GM23338 (cell line): Measurements from ENCODE around the gene SRPX. TPM values are rescaled to one million over a fixed set of nuclear protein-coding genes. Genes with fewer than 3 reads are reported as not detected.

Source experiments
- ATAC-seq: fragments of 200-7000 bp; cut with Tn5 transposase; 3 replicates; pipeline ENCODE4 v1.9.1; 2020
- DNase-seq: peaks from one replicate; pipeline ENCODE4 v3.0.0-alpha.2; 2015; ENCODE audit warnings: low spot score
- H2AFZ ChIP-seq: fragments of 200-600 bp; sonication (generic); 2 replicates; pipeline ENCODE4 v1.8.0; 2016; ENCODE audit warnings: antibody characterized with exemption, mild to moderate bottlenecking, moderate library complexity
- H3F3A ChIP-seq: fragments of 200-600 bp; sonication (generic); replicated peaks from 2 replicates; pipeline ENCODE4 v1.8.0; 2017; ENCODE audit warnings: antibody characterized with exemption, mixed run types, low read depth
- H3K27ac ChIP-seq: fragments of 200-600 bp; sonication (generic); 2 replicates; pipeline ENCODE4 v1.6.1; 2016; ENCODE audit warnings: low read depth
- H3K27me3 ChIP-seq: fragments of 200-600 bp; sonication (generic); 2 replicates; pipeline ENCODE4 v1.8.0; 2016; ENCODE audit warnings: mild to moderate bottlenecking, mixed run types, moderate library complexity; ENCODE audit not compliant: insufficient read depth
- H3K36me3 ChIP-seq: fragments of 200-600 bp; sonication (generic); 2 replicates; pipeline ENCODE4 v1.8.0; 2016; ENCODE audit warnings: mild to moderate bottlenecking; ENCODE audit not compliant: insufficient read depth
- H3K4me1 ChIP-seq: fragments of 200-600 bp; sonication (generic); 2 replicates; pipeline ENCODE4 v1.8.0; 2016; ENCODE audit warnings: mild to moderate bottlenecking, moderate library complexity; ENCODE audit not compliant: insufficient read depth
- H3K4me2 ChIP-seq: fragments of 200-600 bp; sonication (generic); 2 replicates; pipeline ENCODE4 v1.7.1; 2017; ENCODE audit warnings: mixed run types
- H3K4me3 ChIP-seq: fragments of 200-600 bp; sonication (generic); 2 replicates; pipeline ENCODE4 v1.6.1; 2016; ENCODE audit warnings: mixed run types
- H3K79me2 ChIP-seq: fragments of 200-600 bp; sonication (generic); replicated peaks from 2 replicates; pipeline ENCODE4 v1.8.0; 2017; ENCODE audit warnings: mild to moderate bottlenecking; ENCODE audit not compliant: insufficient read depth
- H3K9me2 ChIP-seq: fragments of 200-600 bp; sonication (generic); 2 replicates; pipeline ENCODE4 v1.8.0; 2017; ENCODE audit not compliant: insufficient read depth
- H4K20me1 ChIP-seq: fragments of 200-600 bp; sonication (generic); replicated peaks from 2 replicates; pipeline ENCODE4 v1.8.0; 2017; ENCODE audit warnings: mild to moderate bottlenecking; ENCODE audit not compliant: insufficient read depth
- H3K27ac Mint-ChIP-seq: 2 replicates; pipeline ENCODE4 v1.8.0; 2020; ENCODE audit warnings: inconsistent platforms, mild to moderate bottlenecking, moderate library complexity, mixed read lengths
- H3K27me3 Mint-ChIP-seq: 3 replicates; pipeline ENCODE4 v1.8.0; 2022; ENCODE audit warnings: low read depth, mild to moderate bottlenecking, moderate library complexity, mixed read lengths, inconsistent platforms; ENCODE audit not compliant: insufficient read depth, poor library complexity
- H3K36me3 Mint-ChIP-seq: 3 replicates; pipeline ENCODE4 v1.8.0; 2021; ENCODE audit warnings: low read depth, mild to moderate bottlenecking, inconsistent platforms, moderate library complexity, mixed read lengths
- H3K4me1 Mint-ChIP-seq: 3 replicates; pipeline ENCODE4 v1.8.0; 2020; ENCODE audit warnings: mild to moderate bottlenecking, inconsistent platforms, mixed read lengths
- H3K4me3 Mint-ChIP-seq: 3 replicates; pipeline ENCODE4 v1.8.0; 2021; ENCODE audit warnings: moderate library complexity, mild to moderate bottlenecking, inconsistent platforms, mixed read lengths
- H3K9me3 Mint-ChIP-seq: 3 replicates; pipeline ENCODE4 v1.8.0; 2020; ENCODE audit warnings: moderate library complexity, mild to moderate bottlenecking, inconsistent platforms, mixed read lengths
- CREB1 ChIP-seq: fragments of 250-450 bp; sonication (Bioruptor Pico); IDR thresholded peaks from 2 replicates; pipeline ENCODE4 v1.5.0; 2020; ENCODE audit warnings: low read depth, mild to moderate bottlenecking, moderate library complexity
- EZH2 ChIP-seq: fragments of 200-600 bp; sonication (generic); IDR thresholded peaks from one replicate; pipeline ENCODE4 v1.8.0; 2017; ENCODE audit warnings: antibody characterized with exemption, mild to moderate bottlenecking, low read depth; ENCODE audit not compliant: unreplicated experiment
- JUNB ChIP-seq: IDR thresholded peaks from one replicate; pipeline ENCODE4 v1.6.1; 2016; ENCODE audit warnings: antibody characterized with exemption; ENCODE audit not compliant: unreplicated experiment
- NANOG ChIP-seq: IDR thresholded peaks from 2 replicates; pipeline ENCODE4 v1.6.1; 2016; ENCODE audit warnings: antibody characterized with exemption, borderline replicate concordance
- STAT1 ChIP-seq: IDR thresholded peaks from one replicate; pipeline ENCODE4 v1.6.1; 2016; ENCODE audit warnings: antibody characterized with exemption; ENCODE audit not compliant: unreplicated experiment
- ZNF114 ChIP-seq: fragments of 250-450 bp; sonication (Bioruptor Pico); IDR thresholded peaks from 2 replicates; pipeline ENCODE4 v1.5.0; 2020; ENCODE audit warnings: mild to moderate bottlenecking, moderate library complexity
- ZNF331 ChIP-seq: fragments of 250-450 bp; sonication (Bioruptor Pico); IDR thresholded peaks from 2 replicates; pipeline ENCODE4 v1.5.0; 2020; ENCODE audit warnings: low read depth, mild to moderate bottlenecking, moderate library complexity
- polyA plus RNA-seq: library from polyadenylated mRNA; unstranded; fragments of >200 nt; fragmentation: Nextera tagmentation; extraction: Ambion mirVana; gene quantifications from 2 replicates; pipeline ENCODE4 v1.2.1, GENCODE V29; 2016
- total RNA-seq: library from RNA; depleted of rRNA; stranded (reverse); fragments of >200 nt; shearing (Covaris generic); gene quantifications from 2 replicates; pipeline ENCODE4 v1.2.3, GENCODE V29; 2014
- TF ChIP-seq, protein P1 (sequence below): IDR thresholded peaks from one replicate; pipeline ENCODE4 v1.6.1; 2018; ENCODE audit warnings: antibody characterized with exemption; ENCODE audit not compliant: unreplicated experiment
- TF ChIP-seq, protein P2 (sequence below): fragments of 250-450 bp; sonication (Bioruptor Pico); IDR thresholded peaks from 2 replicates; pipeline ENCODE4 v1.5.0; 2020; ENCODE audit warnings: mild to moderate bottlenecking, moderate library complexity
- TF ChIP-seq, protein P3 (sequence below), 2 experiments: fragments of 200-600 bp in 1 of 2; sonication (generic) in 1 of 2; conservative IDR thresholded peaks; 2 replicates each; pipeline versions ENCODE4 v1.5.1 to v1.6.1; 2016 to 2017; ENCODE audit warnings: antibody characterized with exemption in 2 of 2, low read depth in 2 of 2, mild to moderate bottlenecking in 2 of 2, moderate library complexity in 1 of 2
- TF ChIP-seq, protein P4 (sequence below): IDR thresholded peaks from 2 replicates; pipeline ENCODE4 v1.6.1; 2016; ENCODE audit warnings: antibody characterized with exemption

SRPX gene
- total and polyA plus RNA-seq, 2 experiments from 2014 or later, result 14.3 to 16.9 TPM

DNA sequence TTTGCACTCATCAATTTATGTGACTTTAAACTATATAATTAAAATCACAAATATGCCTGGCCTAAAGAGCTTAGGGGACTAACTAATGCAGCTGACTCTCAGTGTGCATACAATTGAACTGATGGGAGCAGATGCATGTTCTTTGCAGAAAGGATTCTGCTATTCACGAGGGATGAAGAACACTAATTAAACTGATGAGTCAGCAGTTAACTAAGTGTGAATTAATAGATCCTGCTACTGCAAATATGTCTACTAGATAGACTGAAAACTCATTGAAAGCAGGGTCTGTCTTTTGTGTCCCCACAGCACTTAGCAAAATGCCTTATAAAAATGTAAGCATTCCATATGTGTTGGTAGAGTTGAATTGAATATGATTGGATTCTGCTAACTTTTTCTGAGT is 104.0 kb downstream of the SRPX start:
- Histone ChIP-seq H3K4me2 (no peak overlapping the region), H3K4me1 (no peaks in the 10 kb centered on the region), H2AFZ (no peak overlapping the region), H3F3A (no peaks in the 10 kb centered on the region), H3K27ac (no peak overlapping the region), H3K36me3 (no peaks in the 10 kb centered on the region), H3K27me3 (no peaks in the 10 kb centered on the region), H4K20me1 (no peaks in the 10 kb centered on the region), H3K9me2 (no peaks in the 10 kb centered on the region), H3K4me3 (no peak overlapping the region), H3K79me2 (no peaks in the 10 kb centered on the region)
- TF ChIP-seq NANOG (no peak), JUNB (no peak), CREB1 (CRISPR knock-in tag) (no peak), ZNF331 (CRISPR knock-in tag) (no peak), EZH2 (no peak), ZNF114 (no peak), STAT1 (no peak)
- TF ChIP-seq, protein P1, sequence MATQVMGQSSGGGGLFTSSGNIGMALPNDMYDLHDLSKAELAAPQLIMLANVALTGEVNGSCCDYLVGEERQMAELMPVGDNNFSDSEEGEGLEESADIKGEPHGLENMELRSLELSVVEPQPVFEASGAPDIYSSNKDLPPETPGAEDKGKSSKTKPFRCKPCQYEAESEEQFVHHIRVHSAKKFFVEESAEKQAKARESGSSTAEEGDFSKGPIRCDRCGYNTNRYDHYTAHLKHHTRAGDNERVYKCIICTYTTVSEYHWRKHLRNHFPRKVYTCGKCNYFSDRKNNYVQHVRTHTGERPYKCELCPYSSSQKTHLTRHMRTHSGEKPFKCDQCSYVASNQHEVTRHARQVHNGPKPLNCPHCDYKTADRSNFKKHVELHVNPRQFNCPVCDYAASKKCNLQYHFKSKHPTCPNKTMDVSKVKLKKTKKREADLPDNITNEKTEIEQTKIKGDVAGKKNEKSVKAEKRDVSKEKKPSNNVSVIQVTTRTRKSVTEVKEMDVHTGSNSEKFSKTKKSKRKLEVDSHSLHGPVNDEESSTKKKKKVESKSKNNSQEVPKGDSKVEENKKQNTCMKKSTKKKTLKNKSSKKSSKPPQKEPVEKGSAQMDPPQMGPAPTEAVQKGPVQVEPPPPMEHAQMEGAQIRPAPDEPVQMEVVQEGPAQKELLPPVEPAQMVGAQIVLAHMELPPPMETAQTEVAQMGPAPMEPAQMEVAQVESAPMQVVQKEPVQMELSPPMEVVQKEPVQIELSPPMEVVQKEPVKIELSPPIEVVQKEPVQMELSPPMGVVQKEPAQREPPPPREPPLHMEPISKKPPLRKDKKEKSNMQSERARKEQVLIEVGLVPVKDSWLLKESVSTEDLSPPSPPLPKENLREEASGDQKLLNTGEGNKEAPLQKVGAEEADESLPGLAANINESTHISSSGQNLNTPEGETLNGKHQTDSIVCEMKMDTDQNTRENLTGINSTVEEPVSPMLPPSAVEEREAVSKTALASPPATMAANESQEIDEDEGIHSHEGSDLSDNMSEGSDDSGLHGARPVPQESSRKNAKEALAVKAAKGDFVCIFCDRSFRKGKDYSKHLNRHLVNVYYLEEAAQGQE, result no peak
- TF ChIP-seq, protein P2, sequence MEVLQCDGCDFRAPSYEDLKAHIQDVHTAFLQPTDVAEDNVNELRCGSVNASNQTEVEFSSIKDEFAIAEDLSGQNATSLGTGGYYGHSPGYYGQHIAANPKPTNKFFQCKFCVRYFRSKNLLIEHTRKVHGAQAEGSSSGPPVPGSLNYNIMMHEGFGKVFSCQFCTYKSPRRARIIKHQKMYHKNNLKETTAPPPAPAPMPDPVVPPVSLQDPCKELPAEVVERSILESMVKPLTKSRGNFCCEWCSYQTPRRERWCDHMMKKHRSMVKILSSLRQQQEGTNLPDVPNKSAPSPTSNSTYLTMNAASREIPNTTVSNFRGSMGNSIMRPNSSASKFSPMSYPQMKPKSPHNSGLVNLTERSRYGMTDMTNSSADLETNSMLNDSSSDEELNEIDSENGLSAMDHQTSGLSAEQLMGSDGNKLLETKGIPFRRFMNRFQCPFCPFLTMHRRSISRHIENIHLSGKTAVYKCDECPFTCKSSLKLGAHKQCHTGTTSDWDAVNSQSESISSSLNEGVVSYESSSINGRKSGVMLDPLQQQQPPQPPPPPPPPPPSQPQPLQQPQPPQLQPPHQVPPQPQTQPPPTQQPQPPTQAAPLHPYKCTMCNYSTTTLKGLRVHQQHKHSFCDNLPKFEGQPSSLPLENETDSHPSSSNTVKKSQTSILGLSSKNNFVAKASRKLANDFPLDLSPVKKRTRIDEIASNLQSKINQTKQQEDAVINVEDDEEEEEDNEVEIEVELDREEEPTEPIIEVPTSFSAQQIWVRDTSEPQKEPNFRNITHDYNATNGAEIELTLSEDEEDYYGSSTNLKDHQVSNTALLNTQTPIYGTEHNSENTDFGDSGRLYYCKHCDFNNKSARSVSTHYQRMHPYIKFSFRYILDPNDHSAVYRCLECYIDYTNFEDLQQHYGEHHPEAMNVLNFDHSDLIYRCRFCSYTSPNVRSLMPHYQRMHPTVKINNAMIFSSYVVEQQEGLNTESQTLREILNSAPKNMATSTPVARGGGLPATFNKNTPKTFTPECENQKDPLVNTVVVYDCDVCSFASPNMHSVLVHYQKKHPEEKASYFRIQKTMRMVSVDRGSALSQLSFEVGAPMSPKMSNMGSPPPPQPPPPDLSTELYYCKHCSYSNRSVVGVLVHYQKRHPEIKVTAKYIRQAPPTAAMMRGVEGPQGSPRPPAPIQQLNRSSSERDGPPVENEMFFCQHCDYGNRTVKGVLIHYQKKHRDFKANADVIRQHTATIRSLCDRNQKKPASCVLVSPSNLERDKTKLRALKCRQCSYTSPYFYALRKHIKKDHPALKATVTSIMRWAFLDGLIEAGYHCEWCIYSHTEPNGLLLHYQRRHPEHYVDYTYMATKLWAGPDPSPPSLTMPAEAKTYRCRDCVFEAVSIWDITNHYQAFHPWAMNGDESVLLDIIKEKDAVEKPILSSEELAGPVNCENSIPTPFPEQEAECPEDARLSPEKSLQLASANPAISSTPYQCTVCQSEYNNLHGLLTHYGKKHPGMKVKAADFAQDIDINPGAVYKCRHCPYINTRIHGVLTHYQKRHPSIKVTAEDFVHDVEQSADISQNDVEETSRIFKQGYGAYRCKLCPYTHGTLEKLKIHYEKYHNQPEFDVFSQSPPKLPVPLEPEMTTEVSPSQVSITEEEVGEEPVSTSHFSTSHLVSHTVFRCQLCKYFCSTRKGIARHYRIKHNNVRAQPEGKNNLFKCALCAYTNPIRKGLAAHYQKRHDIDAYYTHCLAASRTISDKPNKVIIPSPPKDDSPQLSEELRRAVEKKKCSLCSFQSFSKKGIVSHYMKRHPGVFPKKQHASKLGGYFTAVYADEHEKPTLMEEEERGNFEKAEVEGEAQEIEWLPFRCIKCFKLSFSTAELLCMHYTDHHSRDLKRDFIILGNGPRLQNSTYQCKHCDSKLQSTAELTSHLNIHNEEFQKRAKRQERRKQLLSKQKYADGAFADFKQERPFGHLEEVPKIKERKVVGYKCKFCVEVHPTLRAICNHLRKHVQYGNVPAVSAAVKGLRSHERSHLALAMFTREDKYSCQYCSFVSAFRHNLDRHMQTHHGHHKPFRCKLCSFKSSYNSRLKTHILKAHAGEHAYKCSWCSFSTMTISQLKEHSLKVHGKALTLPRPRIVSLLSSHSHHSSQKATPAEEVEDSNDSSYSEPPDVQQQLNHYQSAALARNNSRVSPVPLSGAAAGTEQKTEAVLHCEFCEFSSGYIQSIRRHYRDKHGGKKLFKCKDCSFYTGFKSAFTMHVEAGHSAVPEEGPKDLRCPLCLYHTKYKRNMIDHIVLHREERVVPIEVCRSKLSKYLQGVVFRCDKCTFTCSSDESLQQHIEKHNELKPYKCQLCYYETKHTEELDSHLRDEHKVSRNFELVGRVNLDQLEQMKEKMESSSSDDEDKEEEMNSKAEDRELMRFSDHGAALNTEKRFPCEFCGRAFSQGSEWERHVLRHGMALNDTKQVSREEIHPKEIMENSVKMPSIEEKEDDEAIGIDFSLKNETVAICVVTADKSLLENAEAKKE (CRISPR knock-in tag), result no peak
- TF ChIP-seq, protein P3, sequence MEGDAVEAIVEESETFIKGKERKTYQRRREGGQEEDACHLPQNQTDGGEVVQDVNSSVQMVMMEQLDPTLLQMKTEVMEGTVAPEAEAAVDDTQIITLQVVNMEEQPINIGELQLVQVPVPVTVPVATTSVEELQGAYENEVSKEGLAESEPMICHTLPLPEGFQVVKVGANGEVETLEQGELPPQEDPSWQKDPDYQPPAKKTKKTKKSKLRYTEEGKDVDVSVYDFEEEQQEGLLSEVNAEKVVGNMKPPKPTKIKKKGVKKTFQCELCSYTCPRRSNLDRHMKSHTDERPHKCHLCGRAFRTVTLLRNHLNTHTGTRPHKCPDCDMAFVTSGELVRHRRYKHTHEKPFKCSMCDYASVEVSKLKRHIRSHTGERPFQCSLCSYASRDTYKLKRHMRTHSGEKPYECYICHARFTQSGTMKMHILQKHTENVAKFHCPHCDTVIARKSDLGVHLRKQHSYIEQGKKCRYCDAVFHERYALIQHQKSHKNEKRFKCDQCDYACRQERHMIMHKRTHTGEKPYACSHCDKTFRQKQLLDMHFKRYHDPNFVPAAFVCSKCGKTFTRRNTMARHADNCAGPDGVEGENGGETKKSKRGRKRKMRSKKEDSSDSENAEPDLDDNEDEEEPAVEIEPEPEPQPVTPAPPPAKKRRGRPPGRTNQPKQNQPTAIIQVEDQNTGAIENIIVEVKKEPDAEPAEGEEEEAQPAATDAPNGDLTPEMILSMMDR (conservative IDR thresholded peaks at IDR 0.05; ENCODE audit: low read depth in 2 of 2), result no peak
- TF ChIP-seq, protein P4, sequence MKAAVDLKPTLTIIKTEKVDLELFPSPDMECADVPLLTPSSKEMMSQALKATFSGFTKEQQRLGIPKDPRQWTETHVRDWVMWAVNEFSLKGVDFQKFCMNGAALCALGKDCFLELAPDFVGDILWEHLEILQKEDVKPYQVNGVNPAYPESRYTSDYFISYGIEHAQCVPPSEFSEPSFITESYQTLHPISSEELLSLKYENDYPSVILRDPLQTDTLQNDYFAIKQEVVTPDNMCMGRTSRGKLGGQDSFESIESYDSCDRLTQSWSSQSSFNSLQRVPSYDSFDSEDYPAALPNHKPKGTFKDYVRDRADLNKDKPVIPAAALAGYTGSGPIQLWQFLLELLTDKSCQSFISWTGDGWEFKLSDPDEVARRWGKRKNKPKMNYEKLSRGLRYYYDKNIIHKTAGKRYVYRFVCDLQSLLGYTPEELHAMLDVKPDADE, result no peak
- Mint-ChIP-seq H3K9me3 (no peaks in the 10 kb centered on the region; the same call in 2 of the 3 replicates), H3K36me3 (no peaks in the 10 kb centered on the region), H3K27ac (no peak overlapping the region), H3K4me1 (no peaks in the 10 kb centered on the region), H3K4me3 (no peak overlapping the region), H3K27me3 (no peaks in the 10 kb centered on the region)
- no peak for DNase-seq
- ATAC-seq, result no peak
